ENCODE results near the gene MCOLN1.
"Not testable (repeated sequence)": the region's sequence is repeated elsewhere in the genome, so short reads cannot be mapped to it uniquely, and the experiment has no call there.

The MCOLN1 gene

DNA sequence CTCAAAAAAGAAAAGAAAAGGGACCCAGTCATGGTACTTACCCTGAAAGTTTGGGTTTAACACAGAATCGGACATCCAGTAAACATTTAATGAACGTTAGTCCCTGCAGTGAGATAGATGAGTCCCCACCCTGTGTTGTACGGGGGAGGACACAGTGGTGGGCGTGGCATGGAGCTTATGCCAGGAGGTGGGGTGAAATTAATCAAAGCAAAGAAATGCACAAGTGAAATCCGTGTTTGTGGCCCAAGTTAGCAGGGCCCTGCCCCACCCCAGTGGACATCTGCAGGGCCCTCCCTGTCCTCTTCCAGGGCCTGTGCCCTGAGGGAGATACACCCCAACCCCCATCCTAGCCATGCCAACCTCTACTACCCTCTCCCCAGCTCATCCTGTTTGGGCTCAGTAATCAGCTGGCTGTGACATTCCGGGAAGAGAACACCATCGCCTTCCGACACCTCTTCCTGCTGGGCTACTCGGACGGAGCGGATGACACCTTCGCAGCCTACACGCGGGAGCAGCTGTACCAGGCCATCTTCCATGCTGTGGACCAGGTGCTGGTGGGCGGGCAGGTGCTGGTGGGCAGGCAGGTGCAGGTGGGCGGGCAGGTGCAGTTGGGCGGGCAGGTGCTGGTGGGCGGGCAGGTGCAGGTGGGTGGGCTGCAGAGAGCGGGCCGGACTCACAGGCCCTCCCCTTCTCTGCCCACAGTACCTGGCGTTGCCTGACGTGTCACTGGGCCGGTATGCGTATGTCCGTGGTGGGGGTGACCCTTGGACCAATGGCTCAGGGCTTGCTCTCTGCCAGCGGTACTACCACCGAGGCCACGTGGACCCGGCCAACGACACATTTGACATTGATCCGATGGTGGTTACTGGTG is 3.9 kb downstream of the MCOLN1 start:
- no peak for DNase-seq

DNA sequence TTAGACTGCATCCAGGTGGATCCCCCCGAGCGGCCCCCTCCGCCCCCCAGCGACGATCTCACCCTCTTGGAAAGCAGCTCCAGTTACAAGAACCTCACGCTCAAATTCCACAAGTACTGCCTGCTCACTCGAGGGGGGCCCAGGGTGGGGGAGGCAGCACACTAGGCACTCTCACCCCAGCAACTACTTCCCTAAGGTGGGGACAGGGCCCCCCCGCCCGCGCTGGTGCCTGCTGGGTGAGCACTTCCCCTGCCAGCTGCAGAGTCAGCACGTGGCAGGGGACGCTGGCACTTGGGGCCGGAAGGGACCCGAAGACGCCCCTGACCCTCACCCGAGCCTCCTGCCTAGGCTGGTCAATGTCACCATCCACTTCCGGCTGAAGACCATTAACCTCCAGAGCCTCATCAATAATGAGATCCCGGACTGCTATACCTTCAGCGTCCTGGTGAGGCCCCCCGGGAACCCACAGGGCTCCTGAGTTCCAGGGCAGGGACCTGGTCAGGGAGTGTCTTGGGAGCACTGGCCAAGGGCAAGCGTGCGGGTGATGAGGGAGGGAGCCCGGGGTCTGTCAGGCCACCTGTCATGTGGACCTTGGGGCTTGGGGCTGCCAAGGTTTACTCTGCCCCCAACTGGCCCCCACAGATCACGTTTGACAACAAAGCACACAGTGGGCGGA is 5.2 kb downstream of the MCOLN1 start:
- peak; percentile 63 for DNase-seq

DNA sequence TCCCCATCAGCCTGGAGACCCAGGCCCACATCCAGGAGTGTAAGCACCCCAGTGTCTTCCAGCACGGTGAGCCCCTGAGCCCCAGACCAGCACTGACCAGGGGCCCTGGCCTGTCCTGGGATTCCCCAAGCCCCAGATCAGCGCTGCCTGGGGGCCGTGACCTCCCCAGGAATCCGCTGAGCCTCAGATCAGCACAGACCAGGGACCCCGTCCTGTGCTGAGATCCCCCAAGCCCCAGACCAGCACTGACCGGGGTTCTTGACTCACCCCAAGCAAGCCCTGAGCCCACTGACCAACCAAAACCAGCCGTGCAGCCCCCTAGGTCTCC is 5.7 kb downstream of the MCOLN1 start:
- DNase-seq: no peak

DNA sequence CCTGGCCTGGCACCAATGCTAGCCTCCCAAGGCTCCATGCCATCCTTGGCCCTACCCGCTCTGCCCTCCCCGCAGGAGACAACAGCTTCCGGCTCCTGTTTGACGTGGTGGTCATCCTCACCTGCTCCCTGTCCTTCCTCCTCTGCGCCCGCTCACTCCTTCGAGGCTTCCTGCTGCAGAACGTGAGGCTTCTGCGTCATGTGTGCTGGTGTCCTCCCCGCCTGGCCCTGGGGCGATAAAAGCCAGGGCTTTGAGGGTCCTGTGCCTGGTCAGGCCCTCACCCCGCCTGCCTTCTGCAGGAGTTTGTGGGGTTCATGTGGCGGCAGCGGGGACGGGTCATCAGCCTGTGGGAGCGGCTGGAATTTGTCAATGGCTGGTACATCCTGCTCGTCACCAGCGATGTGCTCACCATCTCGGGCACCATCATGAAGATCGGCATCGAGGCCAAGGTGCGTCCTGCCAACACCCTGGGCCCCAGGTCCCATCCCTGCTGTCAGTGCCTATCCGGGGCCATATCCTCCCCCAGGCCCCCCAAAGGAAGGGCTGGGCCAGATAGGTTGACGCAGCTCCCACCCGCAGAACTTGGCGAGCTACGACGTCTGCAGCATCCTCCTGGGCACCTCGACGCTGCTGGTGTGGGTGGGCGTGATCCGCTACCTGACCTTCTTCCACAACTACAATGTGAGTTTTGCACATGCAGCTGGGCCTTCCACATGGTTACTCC is 6.3 kb downstream of the MCOLN1 start:
- no peak for DNase-seq

DNA sequence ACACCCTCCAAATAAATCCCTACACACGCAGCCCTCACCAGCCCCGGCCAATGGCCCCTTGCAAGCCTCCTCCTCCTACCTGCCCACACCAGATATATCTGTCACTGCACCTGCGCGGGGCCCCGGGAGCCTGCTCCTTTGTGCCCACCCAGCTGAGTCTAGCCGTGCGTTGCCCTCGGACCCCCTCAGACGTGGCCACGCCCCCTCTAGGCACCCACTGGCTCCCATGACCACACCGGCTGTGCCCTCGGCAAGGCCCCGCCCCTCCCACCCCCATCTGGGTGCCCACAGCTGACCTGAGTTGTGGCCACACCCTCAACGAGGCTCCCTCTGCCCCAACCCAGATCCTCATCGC is 6.8 kb downstream of the MCOLN1 start:
- no peak for DNase-seq

DNA sequence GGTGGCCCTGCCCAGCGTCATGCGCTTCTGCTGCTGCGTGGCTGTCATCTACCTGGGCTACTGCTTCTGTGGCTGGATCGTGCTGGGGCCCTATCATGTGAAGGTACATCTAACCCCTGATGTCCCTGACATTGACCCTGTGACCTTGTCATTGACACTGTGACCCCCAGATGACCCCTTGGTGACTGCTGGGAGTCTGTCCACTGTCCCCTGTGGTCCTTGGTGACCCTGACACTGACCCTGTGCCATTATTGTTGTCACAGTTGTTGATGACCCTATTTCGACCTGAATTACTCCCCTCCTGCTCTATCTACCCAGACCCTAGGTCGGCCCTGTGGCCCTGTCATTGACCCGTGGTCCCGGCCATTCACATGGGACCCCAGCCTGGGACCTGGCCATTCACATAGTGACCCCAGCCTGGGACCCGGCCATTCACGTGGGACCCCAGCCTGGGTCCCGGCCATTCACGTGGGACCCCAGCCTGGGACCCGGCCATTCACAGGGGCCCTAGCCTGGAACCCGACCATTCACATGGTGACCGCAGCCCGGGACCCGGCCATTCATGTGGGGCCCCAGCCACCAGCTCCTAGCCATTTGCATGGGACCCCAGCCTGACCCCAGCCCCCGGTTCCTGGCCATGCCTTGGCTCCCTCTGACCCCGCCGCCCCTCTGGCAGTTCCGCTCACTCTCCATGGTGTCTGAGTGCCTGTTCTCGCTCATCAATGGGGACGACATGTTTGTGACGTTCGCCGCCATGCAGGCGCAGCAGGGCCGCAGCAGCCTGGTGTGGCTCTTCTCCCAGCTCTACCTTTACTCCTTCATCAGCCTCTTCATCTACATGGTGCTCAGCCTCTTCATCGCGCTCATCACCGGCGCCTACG is 7.4 kb downstream of the MCOLN1 start:
- no peak for DNase-seq

DNA sequence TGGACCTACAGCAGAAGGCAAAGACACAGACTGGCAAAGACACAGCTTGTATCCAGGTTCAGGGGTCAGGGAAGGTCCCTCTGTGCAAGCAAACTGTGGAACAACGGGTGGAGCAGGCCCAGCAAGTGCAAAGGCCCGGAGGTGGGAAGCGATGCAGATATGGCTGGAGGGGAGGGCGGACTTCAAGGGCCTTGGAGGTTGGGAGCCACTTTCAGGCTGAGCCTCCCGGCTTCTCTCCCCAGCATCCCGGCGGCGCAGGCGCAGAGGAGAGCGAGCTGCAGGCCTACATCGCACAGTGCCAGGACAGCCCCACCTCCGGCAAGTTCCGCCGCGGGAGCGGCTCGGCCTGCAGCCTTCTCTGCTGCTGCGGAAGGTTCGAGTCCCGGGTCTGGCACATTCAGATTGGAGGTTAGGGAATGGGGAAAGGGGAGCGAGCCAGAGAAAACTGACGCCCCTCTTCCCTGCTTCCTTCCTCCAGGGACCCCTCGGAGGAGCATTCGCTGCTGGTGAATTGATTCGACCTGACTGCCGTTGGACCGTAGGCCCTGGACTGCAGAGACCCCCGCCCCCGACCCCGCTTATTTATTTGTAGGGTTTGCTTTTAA is 11.0 kb downstream of the MCOLN1 start:
- no peak for DNase-seq

DNA sequence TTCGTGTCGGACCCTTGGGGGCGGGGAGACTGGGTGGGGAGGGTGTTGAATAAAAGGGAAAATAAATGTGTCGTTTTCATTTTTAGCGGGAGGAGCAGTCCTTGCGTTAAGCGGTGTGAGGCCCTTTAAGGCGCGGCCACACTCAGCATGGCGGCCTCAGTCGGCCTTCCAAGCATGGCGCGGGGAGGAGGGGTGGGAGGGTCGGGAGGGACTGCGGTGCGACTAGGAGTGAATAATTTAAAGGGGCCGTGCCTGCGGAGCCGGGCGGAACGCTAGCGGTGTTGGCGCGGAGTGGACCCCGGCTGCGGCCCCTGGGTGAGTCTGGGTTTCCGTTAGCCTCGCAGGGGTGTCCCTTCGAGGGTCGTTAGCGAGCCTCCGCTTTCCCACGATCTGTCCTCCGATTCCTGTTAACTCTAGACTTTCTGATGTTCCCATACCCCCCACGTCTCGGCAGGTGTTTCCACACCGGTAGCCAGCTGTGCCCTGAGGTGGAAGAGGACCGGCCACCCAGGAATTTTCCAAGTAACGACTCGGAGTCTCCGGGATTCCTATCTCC is 11.6 kb downstream of the MCOLN1 start:
- peak; percentile 96 for DNase-seq

DNA sequence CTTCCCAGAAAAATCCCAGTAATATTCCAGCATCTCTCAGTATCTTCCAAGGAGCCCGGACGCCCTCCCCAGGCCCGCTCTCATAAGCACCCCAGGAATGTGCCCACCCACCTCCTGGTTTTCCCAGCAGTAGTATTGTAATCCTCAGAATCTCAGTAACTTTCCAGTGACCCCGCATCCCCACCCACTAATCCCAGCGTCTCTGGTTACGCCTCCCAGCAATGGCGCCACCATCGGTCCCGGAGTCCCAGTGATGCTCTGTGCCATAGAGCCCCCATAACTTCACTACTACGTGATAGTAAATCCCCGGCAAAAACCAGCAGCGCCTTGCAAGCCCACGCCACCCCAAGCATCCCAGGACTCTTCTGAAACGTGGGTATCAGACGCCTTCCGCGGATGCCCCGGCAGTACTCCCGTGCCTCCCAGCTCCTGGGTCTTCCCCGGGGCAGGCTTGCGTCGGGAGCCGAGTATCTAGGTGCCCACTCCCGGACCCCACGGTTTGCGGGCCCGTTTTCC is 12.2 kb downstream of the MCOLN1 start:
- peak; percentile 58 for DNase-seq

DNA sequence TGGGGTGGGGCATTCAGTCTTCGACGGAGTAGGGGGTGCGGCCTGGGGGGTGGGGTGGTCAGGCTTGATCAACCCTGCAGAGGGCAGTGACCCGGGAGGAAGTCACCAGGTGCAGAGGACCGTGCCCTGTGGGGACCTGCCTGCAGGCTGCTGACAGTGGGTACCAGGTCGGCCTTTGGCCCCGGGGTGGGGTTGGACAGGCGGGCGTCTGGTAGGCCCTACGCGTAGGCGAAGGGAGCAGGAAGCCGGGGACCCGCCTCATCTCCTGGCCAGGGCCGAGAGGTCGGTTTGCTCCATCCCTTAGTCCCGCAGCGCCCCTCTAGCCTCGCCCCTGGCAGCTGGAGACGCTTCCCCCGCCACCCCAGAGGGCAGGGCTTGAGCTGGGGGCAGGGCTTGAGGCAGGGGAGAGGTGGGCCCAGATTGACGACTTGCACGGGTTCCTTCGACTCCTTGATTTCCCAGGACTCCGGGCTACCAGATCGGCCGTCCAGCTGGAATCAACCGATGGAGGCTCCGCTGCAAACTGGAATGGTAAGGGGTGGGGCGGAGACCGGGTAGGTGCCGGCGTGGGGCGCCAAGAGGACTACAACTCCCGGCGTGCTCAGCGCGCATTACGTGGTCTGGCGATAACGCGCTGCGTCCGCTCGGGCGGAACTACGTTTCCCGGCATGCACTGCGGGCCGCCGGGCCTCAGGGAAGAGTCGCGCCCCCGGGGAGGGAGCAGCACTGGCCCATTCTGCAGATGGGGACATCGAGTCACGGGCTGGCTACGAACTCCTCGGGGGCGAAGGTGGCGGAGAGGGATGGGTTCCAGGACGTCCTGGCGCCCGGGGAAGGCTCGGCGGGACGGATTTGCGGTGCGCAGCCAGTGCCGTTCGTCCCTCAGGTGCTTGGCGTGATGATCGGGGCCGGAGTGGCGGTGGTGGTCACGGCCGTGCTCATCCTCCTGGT is 12.9 kb downstream of the MCOLN1 start, which contains the start of gene PNPLA6:
PNPLA6 (plus strand) TSS at position 671 of the 951 bp plus-strand sequence; CDS start at position 743, 72 bp downstream.
- DNase-seq: peak; percentile 96

DNA sequence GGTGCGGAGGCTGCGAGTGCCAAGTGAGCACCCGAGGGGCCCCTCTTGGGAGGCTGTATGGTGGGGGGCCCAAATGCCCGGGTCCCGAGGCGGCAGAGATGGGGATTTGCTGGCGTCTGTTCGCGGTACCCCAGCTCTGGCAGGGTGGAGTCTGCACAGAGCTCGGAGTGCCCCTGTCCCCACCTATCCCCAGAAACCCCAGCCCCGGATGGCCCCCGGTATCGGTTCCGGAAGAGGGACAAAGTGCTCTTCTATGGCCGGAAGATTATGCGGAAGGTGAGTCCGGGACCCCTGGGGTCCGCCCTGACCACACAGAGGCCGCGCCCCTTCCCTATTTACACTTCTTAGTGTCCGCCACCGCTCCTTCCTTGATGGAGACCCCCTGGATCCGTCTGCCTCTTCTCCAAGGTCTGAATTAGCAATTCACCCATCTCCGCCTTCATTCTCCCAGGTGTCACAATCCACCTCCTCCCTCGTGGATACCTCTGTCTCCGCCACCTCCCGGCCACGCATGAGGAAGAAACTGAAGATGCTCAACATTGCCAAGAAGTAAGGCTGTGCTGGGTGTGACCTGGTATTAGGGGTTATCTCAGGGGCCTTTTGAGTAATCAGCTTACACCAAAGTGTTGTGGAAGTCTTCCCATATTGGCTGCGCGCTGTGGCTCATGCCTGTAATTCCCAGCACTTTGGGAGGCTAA is 13.7 kb downstream of the MCOLN1 start:
- peak; percentile 46 for DNase-seq

DNA sequence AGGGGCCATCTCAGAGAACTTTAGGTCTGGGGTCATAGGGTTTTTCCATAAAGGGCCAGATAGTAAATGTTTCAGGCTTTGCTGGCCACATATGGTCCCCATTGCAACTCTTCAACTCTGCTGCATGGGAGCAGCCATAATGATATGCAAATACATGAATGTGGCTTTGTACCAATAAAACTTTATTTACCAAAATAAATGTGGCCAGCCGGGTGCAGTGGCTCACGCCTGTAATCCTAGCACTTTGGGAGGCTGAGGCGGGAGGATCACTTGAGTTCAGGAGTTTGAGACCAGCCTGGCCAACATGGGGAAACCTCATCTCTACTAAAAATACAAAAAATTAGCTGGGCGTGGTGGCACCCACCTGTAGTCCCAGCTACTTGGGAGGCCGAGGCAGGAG is 16.6 kb downstream of the MCOLN1 start:
- DNase-seq: not testable (repeated sequence)

DNA sequence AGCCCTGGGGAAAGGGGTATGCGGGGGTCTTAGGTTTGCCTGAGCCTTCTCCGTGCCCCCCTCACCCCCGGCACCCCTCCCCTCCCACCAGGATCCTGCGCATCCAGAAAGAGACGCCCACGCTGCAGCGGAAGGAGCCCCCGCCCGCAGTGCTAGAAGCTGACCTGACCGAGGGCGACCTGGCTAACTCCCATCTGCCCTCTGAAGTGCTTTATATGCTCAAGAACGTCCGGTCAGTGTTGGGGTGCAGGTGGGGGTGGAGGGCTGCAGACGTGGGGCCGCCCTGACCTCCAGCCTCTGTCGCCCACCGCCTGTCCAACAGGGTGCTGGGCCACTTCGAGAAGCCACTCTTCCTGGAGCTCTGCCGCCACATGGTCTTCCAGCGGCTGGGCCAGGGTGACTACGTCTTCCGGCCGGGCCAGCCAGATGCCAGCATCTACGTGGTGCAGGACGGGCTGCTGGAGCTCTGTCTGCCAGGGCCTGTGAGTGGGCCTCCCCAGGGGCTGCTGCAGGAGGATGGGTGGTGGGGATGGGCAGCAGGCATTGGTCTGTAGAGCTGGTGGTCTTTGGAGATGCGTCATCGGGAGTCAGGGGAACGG is 17.5 kb downstream of the MCOLN1 start:
- DNase-seq: no peak

DNA sequence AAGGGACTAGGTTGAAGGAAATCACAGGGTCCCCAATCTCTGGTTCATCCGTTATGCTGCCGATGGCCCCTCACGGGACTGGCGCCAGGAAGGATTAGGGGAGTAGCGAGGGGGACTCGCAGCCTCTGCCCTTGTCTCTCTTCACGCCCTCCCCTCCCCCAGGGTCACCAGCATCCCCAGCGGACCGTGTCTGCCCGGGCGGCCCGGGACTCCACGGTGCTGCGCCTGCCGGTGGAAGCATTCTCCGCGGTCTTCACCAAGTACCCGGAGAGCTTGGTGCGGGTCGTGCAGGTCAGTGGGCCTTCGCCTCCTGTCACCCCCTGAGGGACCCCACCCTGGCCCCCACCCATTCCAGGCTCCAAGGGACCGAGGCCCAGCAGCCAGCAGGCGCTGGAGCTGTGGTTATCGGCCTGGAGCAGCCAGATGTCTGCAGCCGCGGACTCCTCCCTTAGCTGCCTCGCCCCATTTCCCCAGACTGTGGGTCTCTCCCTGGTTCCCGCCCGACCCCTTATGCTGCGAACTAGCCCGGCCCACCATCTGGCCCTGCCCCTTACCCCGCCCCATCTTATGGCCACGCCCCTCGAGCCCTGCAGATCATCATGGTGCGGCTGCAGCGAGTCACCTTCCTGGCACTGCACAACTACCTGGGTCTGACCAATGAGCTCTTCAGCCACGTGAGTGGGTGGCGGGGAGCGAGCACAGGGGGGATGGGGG is 18.5 kb downstream of the MCOLN1 start:
- DNase-seq: peak; percentile 94

DNA sequence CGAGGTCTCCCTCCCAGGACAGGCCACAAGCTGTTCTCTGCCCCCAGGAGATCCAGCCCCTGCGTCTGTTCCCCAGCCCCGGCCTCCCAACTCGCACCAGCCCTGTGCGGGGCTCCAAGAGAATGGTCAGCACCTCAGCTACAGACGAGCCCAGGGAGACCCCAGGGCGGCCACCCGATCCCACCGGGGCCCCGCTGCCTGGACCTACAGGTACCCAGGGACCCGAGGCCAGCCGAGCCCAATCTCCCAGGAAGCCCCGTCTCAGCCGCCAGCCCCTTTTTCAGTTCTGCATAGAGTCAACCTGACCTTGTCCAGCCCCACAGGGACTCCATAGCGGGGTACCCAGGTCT is 19.0 kb downstream of the MCOLN1 start:
- DNase-seq: no peak

DNA sequence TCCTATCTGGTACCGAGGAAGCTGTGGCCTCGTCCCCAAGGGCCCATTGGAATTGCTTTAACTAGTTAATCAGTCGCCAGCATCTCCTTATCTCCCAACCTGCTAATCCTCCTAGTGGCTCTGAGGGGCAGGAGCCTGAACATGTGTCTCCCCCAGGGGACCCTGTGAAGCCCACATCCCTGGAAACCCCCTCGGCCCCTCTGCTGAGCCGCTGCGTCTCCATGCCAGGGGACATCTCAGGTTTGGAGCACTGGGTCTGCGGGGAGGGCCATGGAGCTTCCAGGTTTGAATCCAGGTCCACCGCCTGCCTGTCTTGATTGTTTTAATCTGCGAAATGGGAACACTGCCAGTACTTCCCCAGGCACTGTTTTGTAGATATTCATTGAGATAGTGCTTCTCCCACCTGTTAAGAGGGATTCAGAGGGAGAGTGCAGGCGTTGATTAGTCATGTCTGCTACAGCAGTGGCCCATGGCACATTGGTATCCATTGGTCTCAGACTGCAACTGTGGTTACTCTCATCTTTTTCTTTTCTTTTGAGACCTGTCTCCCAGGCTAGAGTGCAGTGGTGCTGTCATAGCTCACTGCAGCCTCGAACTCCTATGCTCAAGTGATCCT is 19.5 kb downstream of the MCOLN1 start:
- no peak for DNase-seq

DNA sequence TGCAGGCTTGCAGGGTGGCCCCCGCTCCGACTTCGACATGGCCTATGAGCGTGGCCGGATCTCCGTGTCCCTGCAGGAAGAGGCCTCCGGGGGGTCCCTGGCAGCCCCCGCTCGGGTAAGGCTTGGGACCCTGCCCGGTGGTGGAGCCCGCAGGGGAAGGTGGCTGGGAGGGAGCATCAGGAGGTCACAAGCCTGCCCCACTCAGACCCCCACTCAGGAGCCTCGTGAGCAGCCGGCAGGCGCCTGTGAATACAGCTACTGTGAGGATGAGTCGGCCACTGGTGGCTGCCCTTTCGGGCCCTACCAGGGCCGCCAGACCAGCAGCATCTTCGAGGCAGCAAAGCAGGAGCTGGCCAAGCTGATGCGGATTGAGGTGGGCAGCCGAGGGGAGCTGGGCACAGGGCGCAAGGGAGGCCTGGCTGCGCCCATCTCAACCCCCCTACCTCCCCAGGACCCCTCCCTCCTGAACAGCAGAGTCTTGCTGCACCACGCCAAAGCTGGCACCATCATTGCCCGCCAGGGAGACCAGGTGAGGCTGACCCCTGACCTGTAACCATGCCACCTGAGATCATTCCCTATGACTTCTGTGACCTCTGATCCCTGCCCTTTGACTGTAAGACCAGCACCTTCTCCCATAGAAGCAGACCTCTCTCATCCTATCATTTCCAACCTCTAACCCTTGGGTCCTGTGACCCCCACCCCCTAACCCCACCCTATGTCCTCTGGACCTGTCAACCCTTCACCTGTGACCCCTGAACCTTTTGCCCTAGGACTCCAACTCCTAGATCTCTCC is 20.3 kb downstream of the MCOLN1 start:
- DNase-seq: no peak

DNA sequence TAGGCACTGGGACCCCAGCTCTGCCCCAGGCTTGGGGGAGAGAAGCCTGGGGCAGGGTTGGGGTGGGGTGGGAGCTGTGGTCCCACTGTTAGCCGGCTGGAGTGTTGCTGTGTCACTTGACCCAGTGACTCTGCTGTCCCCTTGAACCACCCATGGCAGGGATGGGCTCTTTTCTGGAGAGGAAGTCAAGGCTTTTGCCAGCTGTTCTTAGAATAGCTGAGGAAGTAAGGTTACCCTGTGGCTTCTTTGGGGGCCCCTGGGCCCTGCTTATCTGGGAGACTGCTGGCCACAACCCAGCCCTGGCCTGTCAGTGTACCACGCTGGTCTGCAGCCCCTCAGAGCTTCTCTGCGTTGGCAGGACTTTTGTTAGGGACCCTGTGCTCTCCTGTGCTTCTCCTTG is 22.2 kb downstream of the MCOLN1 start:
- DNase-seq: peak; percentile 96

All from hematopoietic multipotent progenitor cell treated with erythropoietin and hydrocortisone succinate and interleukin-3 and kit ligand, for 4 days (in vitro differentiated cells).